SK-N-MC (cell line): ENCODE results near the gene PI4K2A.

ENCODE experiments used
- EZH2 ChIP-seq: fragments of 200-600 bp; sonication (generic); IDR thresholded peaks from one replicate; pipeline ENCODE4 v1.6.1; 2017; ENCODE audit warnings: antibody characterized with exemption
- POLR2AphosphoS5 ChIP-seq: IDR thresholded peaks from 2 replicates; pipeline ENCODE4 v1.6.1; 2012; ENCODE audit warnings: mild to moderate bottlenecking, low read depth, low read length, borderline replicate concordance

DNA sequence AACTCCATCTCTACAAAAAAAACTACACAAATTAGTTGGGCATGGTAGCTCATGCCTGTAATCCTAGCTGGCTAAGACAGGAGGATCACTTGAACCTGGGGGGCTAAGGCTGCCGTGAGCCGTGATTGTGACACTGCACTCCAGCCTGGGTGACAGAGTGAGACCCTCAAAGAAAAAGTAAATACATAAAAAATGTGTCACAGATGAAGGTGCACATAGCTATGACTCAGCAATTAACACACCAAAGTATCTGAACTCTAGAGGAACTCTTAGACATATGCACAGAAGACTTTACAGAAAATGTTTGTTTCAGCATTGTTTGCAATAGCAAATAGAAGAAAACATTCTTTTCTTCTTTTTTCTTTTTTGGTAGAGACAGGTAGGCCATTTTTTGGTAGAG is 42.7 kb upstream of the PI4K2A start:
- TF ChIP-seq POLR2AphosphoS5 (no peak), EZH2 (no peak)
